H1 (cell line): ENCODE results near the gene KCNC1. TPM values are rescaled to one million over a fixed set of nuclear protein-coding genes. Genes with fewer than 3 reads are reported as not detected.

Experiments
- CTCF ChIA-PET: fragments of 300-600 bp; sonication (Branson Sonifier 250); formaldehyde crosslinking; loops from one replicate; lab custom pipeline; 2021; ENCODE audit not compliant: partially characterized antibody; lab: Charles Lee
- POLR2A ChIA-PET: fragments of 300-600 bp; sonication (Branson Sonifier 250); formaldehyde crosslinking; loops from one replicate; lab custom pipeline; 2021; ENCODE audit warnings: inconsistent platforms; ENCODE audit not compliant: partially characterized antibody; lab: Charles Lee
- DNase-seq, 2 experiments: peaks; one replicate each; pipeline versions ENCODE4 v3.0.0 to v3.0.0-alpha.2; 2010 to 2022; ENCODE audit warnings: low spot score in 2 of 2, low read depth in 1 of 2, mixed read lengths in 1 of 2
- FAIRE-seq: peaks from 2 replicates; lab custom pipeline; 2011; peaks lifted over from hg19 to GRCh38; lab: Jason Lieb, UNC
- H2AFZ ChIP-seq: 2 replicates; pipeline ENCODE4 v1.8.1; 2012; ENCODE audit warnings: low read length, inconsistent platforms
- H2AK5ac ChIP-seq: 2 replicates; pipeline ENCODE4 v1.6.1; 2013; ENCODE audit warnings: low read depth, low read length
- H2BK120ac ChIP-seq: replicated peaks from 2 replicates; pipeline ENCODE3; 2013; ENCODE audit warnings: low read depth, low read length, inconsistent platforms
- H2BK12ac ChIP-seq: 2 replicates; pipeline ENCODE4 v1.6.1; 2013; ENCODE audit warnings: low read depth, low read length
- H2BK15ac ChIP-seq: 2 replicates; pipeline ENCODE4 v1.6.1; 2013; ENCODE audit warnings: low read length
- H2BK20ac ChIP-seq: 2 replicates; pipeline ENCODE4 v1.6.1; 2013; ENCODE audit warnings: low read length
- H2BK5ac ChIP-seq: 2 replicates; pipeline ENCODE4 v1.6.1; 2013; ENCODE audit warnings: low read depth, low read length
- H3K14ac ChIP-seq: 2 replicates; pipeline ENCODE4 v1.6.1; 2013; ENCODE audit warnings: inconsistent platforms; ENCODE audit not compliant: insufficient read length
- H3K18ac ChIP-seq: 2 replicates; pipeline ENCODE4 v1.6.1; 2013; ENCODE audit warnings: low read length; ENCODE audit errors: extremely low read depth
- H3K23ac ChIP-seq: 2 replicates; pipeline ENCODE4 v1.6.1; 2013; ENCODE audit warnings: inconsistent platforms; ENCODE audit not compliant: insufficient read length
- H3K23me2 ChIP-seq: 2 replicates; pipeline ENCODE4 v1.6.1; 2013; ENCODE audit warnings: low read depth, low read length
- H3K27ac ChIP-seq: 2 replicates; pipeline ENCODE4 v1.6.1; 2011; ENCODE audit warnings: low read depth, low read length, inconsistent platforms
- H3K27me3 ChIP-seq, 4 experiments: replicated peaks in 1 of 4; 1 replicate in 1 of 4; 2 replicates in 3 of 4; pipeline versions ENCODE4 v1.6.1 to v1.8.1; 2011 to 2013; ENCODE audit warnings: low read length in 3 of 4, mild to moderate bottlenecking in 3 of 4, inconsistent platforms in 2 of 4, mixed read lengths in 2 of 4, moderate library complexity in 1 of 4; ENCODE audit not compliant: control insufficient read depth in 3 of 4, insufficient read depth in 3 of 4; ENCODE audit errors: extremely low read depth in 1 of 4
- H3K36me3 ChIP-seq, 4 experiments: 2 replicates each; pipeline versions ENCODE4 v1.6.1 to v1.8.1; 2011 to 2013; ENCODE audit warnings: mild to moderate bottlenecking in 4 of 4, low read length in 3 of 4, moderate library complexity in 2 of 4, control low read depth in 1 of 4, inconsistent platforms in 1 of 4; ENCODE audit not compliant: insufficient read depth in 4 of 4, control insufficient read depth in 2 of 4
- H3K4ac ChIP-seq: replicated peaks from 2 replicates; pipeline ENCODE3; 2013; ENCODE audit warnings: low read length, low read depth, mixed read lengths, inconsistent platforms; ENCODE audit not compliant: insufficient read length
- H3K4me1 ChIP-seq, 4 experiments: replicated peaks in 1 of 4; 1 replicate in 1 of 4; 2 replicates in 3 of 4; pipeline versions ENCODE4 v1.6.1 to v1.8.1; 2011 to 2013; ENCODE audit warnings: low read length in 3 of 4, inconsistent platforms in 2 of 4, mixed read lengths in 1 of 4; ENCODE audit not compliant: insufficient read depth in 4 of 4, control insufficient read depth in 3 of 4
- H3K4me2 ChIP-seq, 2 experiments: 2 replicates each; pipeline versions ENCODE4 v1.6.1 to v1.8.1; 2011 to 2013; ENCODE audit warnings: low read depth in 2 of 2, low read length in 2 of 2, control low read depth in 1 of 2, inconsistent platforms in 1 of 2, mild to moderate bottlenecking in 1 of 2; ENCODE audit not compliant: insufficient read depth in 1 of 2
- H3K4me3 ChIP-seq, 4 experiments: fragments of 200-600, 300-600 bp in 1 of 4; sonication (generic), shearing (Covaris generic), sonication (Bioruptor Twin) in 1 of 4; 2 replicates each; pipeline versions ENCODE4 v1.5.1 to v1.8.1; 2011 to 2016; ENCODE audit warnings: low read length in 4 of 4, low read depth in 3 of 4, control low read depth in 2 of 4, inconsistent platforms in 2 of 4, mild to moderate bottlenecking in 2 of 4, mixed read lengths in 1 of 4, moderate library complexity in 1 of 4; ENCODE audit not compliant: insufficient read depth in 2 of 4; ENCODE audit errors: extremely low read depth in 1 of 4
- H3K56ac ChIP-seq: replicated peaks from 2 replicates; pipeline ENCODE3; 2013; ENCODE audit warnings: low read depth, mild to moderate bottlenecking, mixed read lengths, low read length, inconsistent platforms; ENCODE audit not compliant: insufficient read length
- H3K79me1 ChIP-seq: 2 replicates; pipeline ENCODE4 v1.6.1; 2013; ENCODE audit warnings: low read depth, low read length, control low read depth
- H3K79me2 ChIP-seq, 2 experiments: 2 replicates each; pipeline versions ENCODE4 v1.6.1 to v1.8.1; 2012 to 2013; ENCODE audit warnings: low read length in 2 of 2, mild to moderate bottlenecking in 2 of 2, inconsistent platforms in 1 of 2; ENCODE audit not compliant: insufficient read depth in 2 of 2, control insufficient read depth in 1 of 2
- H3K9ac ChIP-seq, 4 experiments: replicated peaks in 1 of 4; 1 replicate in 1 of 4; 2 replicates in 3 of 4; pipeline versions ENCODE4 v1.6.1 to v1.8.1; 2011 to 2013; ENCODE audit warnings: low read depth in 3 of 4, low read length in 3 of 4, control low read depth in 2 of 4, mild to moderate bottlenecking in 2 of 4, moderate library complexity in 2 of 4, inconsistent platforms in 1 of 4; ENCODE audit errors: extremely low read depth in 1 of 4
- H3K9me3 ChIP-seq, 2 experiments: 2 replicates each; pipeline versions ENCODE4 v1.6.1 to v1.8.1; 2012 to 2013; ENCODE audit warnings: mild to moderate bottlenecking in 2 of 2, moderate library complexity in 2 of 2, control low read depth in 1 of 2, inconsistent platforms in 1 of 2, low read depth in 1 of 2, low read length in 1 of 2, mixed read lengths in 1 of 2; ENCODE audit not compliant: insufficient read depth in 2 of 2
- H4K20me1 ChIP-seq, 2 experiments: replicated peaks in 1 of 2; 2 replicates each; pipeline versions ENCODE3 to v1.8.1; 2011 to 2013; ENCODE audit warnings: inconsistent platforms in 2 of 2, low read length in 2 of 2, mild to moderate bottlenecking in 1 of 2; ENCODE audit not compliant: insufficient read depth in 2 of 2, control insufficient read depth in 1 of 2
- H4K5ac ChIP-seq: 2 replicates; pipeline ENCODE4 v1.6.1; 2013; ENCODE audit warnings: low read length, low read depth, mixed read lengths, inconsistent platforms; ENCODE audit not compliant: insufficient read length
- H4K8ac ChIP-seq: 2 replicates; pipeline ENCODE4 v1.8.0; 2013; ENCODE audit warnings: mild to moderate bottlenecking, moderate library complexity, low read length, inconsistent platforms; ENCODE audit not compliant: insufficient read depth; ENCODE audit errors: extremely low read depth
- H4K91ac ChIP-seq: replicated peaks from 2 replicates; pipeline ENCODE3; 2013; ENCODE audit warnings: low read length, mixed read lengths, inconsistent platforms; ENCODE audit not compliant: insufficient read length
- MAFK ChIP-seq: IDR thresholded peaks from 2 replicates; pipeline ENCODE4 v1.6.1; 2012; ENCODE audit warnings: low read depth, mild to moderate bottlenecking, improper control_type of control experiment, low read length
- SP2 ChIP-seq: IDR thresholded peaks from 2 replicates; pipeline ENCODE4 v1.6.1; 2012; ENCODE audit warnings: mild to moderate bottlenecking, low read length, inconsistent platforms
- SRF ChIP-seq: IDR thresholded peaks from 2 replicates; pipeline ENCODE4 v1.6.1; 2011; ENCODE audit warnings: mild to moderate bottlenecking, low read depth, low read length, moderate library complexity
- TAF1 ChIP-seq: IDR thresholded peaks from 2 replicates; pipeline ENCODE4 v1.6.1; 2011; ENCODE audit warnings: mild to moderate bottlenecking, low read depth, low read length
- WGBS, 2 experiments: shearing (Covaris generic) in 1 of 2; methylation state at CpG; one replicate each; pipeline versions ENCODE4 v1.1.6 to v1.1.7; 2013 to 2015; ENCODE audit warnings: low lambda C conversion rate in 2 of 2, mixed read lengths in 2 of 2, inconsistent platforms in 1 of 2, low coverage in 1 of 2, missing lambda C conversion rate in 1 of 2; ENCODE audit not compliant: insufficient replicate concordance in 2 of 2, insufficient coverage in 1 of 2, insufficient read length in 1 of 2; ENCODE audit errors: extremely low coverage in 1 of 2, missing lambda C conversion rate in 1 of 2; 5-methylcytosine and 5-hydroxymethylcytosine counted together
- polyA plus RNA-seq, 7 experiments: library from polyadenylated mRNA; depleted of rRNA in 3 of 7; stranded (reverse) in 5 of 7; unstranded in 2 of 7; fragments of >200 nt in 5 of 7; fragments of 200-250 nt in 2 of 7; gene quantifications; 1 replicate in 5 of 7; 2 replicates in 1 of 7; 4 replicates in 1 of 7; pipeline versions ENCODE4 v1.2.1 to v1.2.3, GENCODE V29; 2011 to 2013; ENCODE audit warnings: missing spikeins in 2 of 7, mixed read lengths in 2 of 7
- total RNA-seq: library from RNA; stranded (reverse); fragmentation: NEBNext Ultra II Directional; extraction: Animal tissue kit (Norgen Biotek cat#: 25700); gene quantifications from 2 replicates; pipeline ENCODE4 v1.2.1, GENCODE V29; 2021

The KCNC1 gene
- total and polyA plus RNA-seq, 2 of the 8 experiments (the other 6 are each of a cell fraction or from before 2014, with no cell fraction given), result 0.11 to 0.26 TPM

- no peak overlapping the region for H3K18ac ChIP-seq
- no peak overlapping the region for H2BK15ac ChIP-seq
- no peak for TF ChIP-seq SP2
- TF ChIP-seq SRF, result no peak
- no peak for TF ChIP-seq TAF1
- TF ChIP-seq MAFK, result no peak
- DNase-seq (no peak), FAIRE-seq (no peak)
- H3K27ac ChIP-seq, result no peak overlapping the region
- CTCF ChIA-PET, result interaction anchor here (1.1 to 10.9 kb wide), 4 partner anchors 9 to 286 kb away, joined by 3 to 79 read pairs (median 5); no protein-coding TSS in a partner anchor
- H3K4me2 ChIP-seq, result no peak overlapping the region
- no peak overlapping the region for H4K5ac ChIP-seq
- no peaks in the 10 kb centered on the region for H4K20me1 ChIP-seq
- H3K79me1 ChIP-seq, result no peaks in the 10 kb centered on the region
- H3K23me2 ChIP-seq, result no peaks in the 10 kb centered on the region
- no peaks in the 10 kb centered on the region for H3K36me3 ChIP-seq
- H3K27me3 ChIP-seq, result no peaks in the 10 kb centered on the region; a peak in 1 of 7 replicates
- no peak overlapping the region for H2AFZ ChIP-seq
- H3K9me3 ChIP-seq, result no peaks in the 10 kb centered on the region
- H2BK20ac ChIP-seq, result no peak overlapping the region
- H4K8ac ChIP-seq, result no peak overlapping the region
- no peak overlapping the region for H3K4ac ChIP-seq
- no peak overlapping the region for H3K56ac ChIP-seq
- no peak overlapping the region for H3K4me3 ChIP-seq
- H3K9ac ChIP-seq, result no peak overlapping the region
- WGBS, 2 experiments, result 94% methylated on average over 1 of the region's 1 CpG; no CpG with 5 or more reads in 1 of the 2 experiments
- POLR2A ChIA-PET, result no interaction called here
- H3K4me1 ChIP-seq, result no peaks in the 10 kb centered on the region
- H2BK120ac ChIP-seq, result no peak overlapping the region
- no peak overlapping the region for H3K14ac ChIP-seq
- H3K79me2 ChIP-seq, result no peaks in the 10 kb centered on the region
- H2AK5ac ChIP-seq, result no peak overlapping the region
- H4K91ac ChIP-seq, result no peak overlapping the region
- no peak overlapping the region for H2BK12ac ChIP-seq
- H2BK5ac ChIP-seq, result no peak overlapping the region
- no peak overlapping the region for H3K23ac ChIP-seq
These were observed 80.0 kb downstream of the KCNC1 start for GRCh38 chr11:17814546-17814945.
